GM19463 (cell line): Measurements from ENCODE around the gene ZPBP.
A peak's percentile ranks its signal among the peaks of the same experiment; 100 is the strongest.

Experiments
- ATAC-seq: cut with Tn5 transposase; IDR thresholded peaks from one replicate; pipeline ENCODE4 v1.9.1; 2021; ENCODE audit warnings: mild to moderate bottlenecking, moderate library complexity; ENCODE audit not compliant: unreplicated experiment

The ZPBP gene

GRCh38 chr7:50092579-50093491 is at the start of gene ZPBP:
Gene ZPBP, minus strand, starts transcription at chr7:50093246. Its CDS starts 52 bp downstream, at chr7:50093194.
- peak; percentile 83 for ATAC-seq

GRCh38 chr7:50142425-50143017 is 49.5 kb upstream of the ZPBP start:
- no peak for ATAC-seq

GRCh38 chr7:50141854-50142253 is 48.8 kb upstream of the ZPBP start:
- ATAC-seq = no peak

GRCh38 chr7:50141131-50141530 is 48.1 kb upstream of the ZPBP start:
- no peak for ATAC-seq

GRCh38 chr7:50140688-50141087 is 47.6 kb upstream of the ZPBP start:
- no peak for ATAC-seq

GRCh38 chr7:50138101-50138500 is 45.1 kb upstream of the ZPBP start:
- no peak for ATAC-seq

GRCh38 chr7:50125766-50126165 is 32.7 kb upstream of the ZPBP start:
- ATAC-seq = no peak

- peak; percentile 71 for ATAC-seq
Measured at GRCh38 chr7:50121286-50121685, 28.2 kb upstream of the ZPBP start.

GRCh38 chr7:50119815-50120637 is 27.0 kb upstream of the ZPBP start:
- ATAC-seq = peak; percentile 85

- no peak for ATAC-seq
Measured at GRCh38 chr7:50112250-50112649, 19.2 kb upstream of the ZPBP start.

GRCh38 chr7:50101873-50102272 is 8.8 kb upstream of the ZPBP start:
- ATAC-seq = no peak

- ATAC-seq = no peak
Measured at GRCh38 chr7:50095634-50096033, 2.6 kb upstream of the ZPBP start.

- ATAC-seq = no peak
Measured at GRCh38 chr7:50088463-50089129, 4.5 kb downstream of the ZPBP start.

GRCh38 chr7:50085344-50085743 is 7.7 kb downstream of the ZPBP start:
- no peak for ATAC-seq

GRCh38 chr7:50073093-50073492 is 20.0 kb downstream of the ZPBP start:
- no peak for ATAC-seq

- ATAC-seq = peak; percentile 79
Measured at GRCh38 chr7:50069613-50070012, 23.4 kb downstream of the ZPBP start.

- peak; percentile 58 for ATAC-seq
Measured at GRCh38 chr7:50068850-50069551, 24.0 kb downstream of the ZPBP start.

- peak; percentile 40 for ATAC-seq
Measured at GRCh38 chr7:50068026-50068425, 25.0 kb downstream of the ZPBP start.

- no peak for ATAC-seq
Measured at GRCh38 chr7:50062951-50063350, 30.1 kb downstream of the ZPBP start.

- no peak for ATAC-seq
Measured at GRCh38 chr7:50056131-50056530, 36.9 kb downstream of the ZPBP start.
